GM23338 (cell line): Measurements from ENCODE around the gene C2. TPM values are rescaled to one million over a fixed set of nuclear protein-coding genes. Genes with fewer than 3 reads are reported as not detected.

Experiments
- ATAC-seq: fragments of 200-7000 bp; cut with Tn5 transposase; 3 replicates; pipeline ENCODE4 v1.9.1; 2020
- DNase-seq: peaks from one replicate; pipeline ENCODE4 v3.0.0-alpha.2; 2015; ENCODE audit warnings: low spot score
- H2AFZ ChIP-seq: fragments of 200-600 bp; sonication (generic); 2 replicates; pipeline ENCODE4 v1.8.0; 2016; ENCODE audit warnings: antibody characterized with exemption, mild to moderate bottlenecking, moderate library complexity
- H3F3A ChIP-seq: fragments of 200-600 bp; sonication (generic); replicated peaks from 2 replicates; pipeline ENCODE4 v1.8.0; 2017; ENCODE audit warnings: antibody characterized with exemption, mixed run types, low read depth
- H3K27ac ChIP-seq: fragments of 200-600 bp; sonication (generic); 2 replicates; pipeline ENCODE4 v1.6.1; 2016; ENCODE audit warnings: low read depth
- H3K27me3 ChIP-seq: fragments of 200-600 bp; sonication (generic); 2 replicates; pipeline ENCODE4 v1.8.0; 2016; ENCODE audit warnings: mild to moderate bottlenecking, mixed run types, moderate library complexity; ENCODE audit not compliant: insufficient read depth
- H3K36me3 ChIP-seq: fragments of 200-600 bp; sonication (generic); 2 replicates; pipeline ENCODE4 v1.8.0; 2016; ENCODE audit warnings: mild to moderate bottlenecking; ENCODE audit not compliant: insufficient read depth
- H3K4me1 ChIP-seq: fragments of 200-600 bp; sonication (generic); 2 replicates; pipeline ENCODE4 v1.8.0; 2016; ENCODE audit warnings: mild to moderate bottlenecking, moderate library complexity; ENCODE audit not compliant: insufficient read depth
- H3K4me2 ChIP-seq: fragments of 200-600 bp; sonication (generic); 2 replicates; pipeline ENCODE4 v1.7.1; 2017; ENCODE audit warnings: mixed run types
- H3K4me3 ChIP-seq: fragments of 200-600 bp; sonication (generic); 2 replicates; pipeline ENCODE4 v1.6.1; 2016; ENCODE audit warnings: mixed run types
- H3K79me2 ChIP-seq: fragments of 200-600 bp; sonication (generic); replicated peaks from 2 replicates; pipeline ENCODE4 v1.8.0; 2017; ENCODE audit warnings: mild to moderate bottlenecking; ENCODE audit not compliant: insufficient read depth
- H3K9me2 ChIP-seq: fragments of 200-600 bp; sonication (generic); 2 replicates; pipeline ENCODE4 v1.8.0; 2017; ENCODE audit not compliant: insufficient read depth
- H4K20me1 ChIP-seq: fragments of 200-600 bp; sonication (generic); replicated peaks from 2 replicates; pipeline ENCODE4 v1.8.0; 2017; ENCODE audit warnings: mild to moderate bottlenecking; ENCODE audit not compliant: insufficient read depth
- H3K27ac Mint-ChIP-seq: 2 replicates; pipeline ENCODE4 v1.8.0; 2020; ENCODE audit warnings: inconsistent platforms, mild to moderate bottlenecking, moderate library complexity, mixed read lengths
- H3K27me3 Mint-ChIP-seq: 3 replicates; pipeline ENCODE4 v1.8.0; 2022; ENCODE audit warnings: low read depth, mild to moderate bottlenecking, moderate library complexity, mixed read lengths, inconsistent platforms; ENCODE audit not compliant: insufficient read depth, poor library complexity
- H3K36me3 Mint-ChIP-seq: 3 replicates; pipeline ENCODE4 v1.8.0; 2021; ENCODE audit warnings: low read depth, mild to moderate bottlenecking, inconsistent platforms, moderate library complexity, mixed read lengths
- H3K4me1 Mint-ChIP-seq: 3 replicates; pipeline ENCODE4 v1.8.0; 2020; ENCODE audit warnings: mild to moderate bottlenecking, inconsistent platforms, mixed read lengths
- H3K4me3 Mint-ChIP-seq: 3 replicates; pipeline ENCODE4 v1.8.0; 2021; ENCODE audit warnings: moderate library complexity, mild to moderate bottlenecking, inconsistent platforms, mixed read lengths
- H3K9me3 Mint-ChIP-seq: 3 replicates; pipeline ENCODE4 v1.8.0; 2020; ENCODE audit warnings: moderate library complexity, mild to moderate bottlenecking, inconsistent platforms, mixed read lengths
- CREB1 ChIP-seq: fragments of 250-450 bp; sonication (Bioruptor Pico); IDR thresholded peaks from 2 replicates; pipeline ENCODE4 v1.5.0; 2020; ENCODE audit warnings: low read depth, mild to moderate bottlenecking, moderate library complexity
- EZH2phosphoT487 ChIP-seq: fragments of 200-600 bp; sonication (generic); IDR thresholded peaks from one replicate; pipeline ENCODE4 v1.8.1; 2018; ENCODE audit warnings: antibody characterized with exemption; ENCODE audit not compliant: unreplicated experiment
- JUNB ChIP-seq: IDR thresholded peaks from one replicate; pipeline ENCODE4 v1.6.1; 2016; ENCODE audit warnings: antibody characterized with exemption; ENCODE audit not compliant: unreplicated experiment
- NANOG ChIP-seq: IDR thresholded peaks from 2 replicates; pipeline ENCODE4 v1.6.1; 2016; ENCODE audit warnings: antibody characterized with exemption, borderline replicate concordance
- POLR2AphosphoS5 ChIP-seq: IDR thresholded peaks from 2 replicates; pipeline ENCODE4 v1.6.1; 2016; ENCODE audit warnings: antibody characterized with exemption, low read depth
- ZNF331 ChIP-seq: fragments of 250-450 bp; sonication (Bioruptor Pico); IDR thresholded peaks from 2 replicates; pipeline ENCODE4 v1.5.0; 2020; ENCODE audit warnings: low read depth, mild to moderate bottlenecking, moderate library complexity
- polyA plus RNA-seq: library from polyadenylated mRNA; unstranded; fragments of >200 nt; fragmentation: Nextera tagmentation; extraction: Ambion mirVana; gene quantifications from 2 replicates; pipeline ENCODE4 v1.2.1, GENCODE V29; 2016
- total RNA-seq: library from RNA; depleted of rRNA; stranded (reverse); fragments of >200 nt; shearing (Covaris generic); gene quantifications from 2 replicates; pipeline ENCODE4 v1.2.3, GENCODE V29; 2014
- TF ChIP-seq, protein P1 (sequence below): fragments of 250-450 bp; sonication (Bioruptor Pico); IDR thresholded peaks from 2 replicates; pipeline ENCODE4 v1.5.0; 2020; ENCODE audit warnings: mild to moderate bottlenecking, moderate library complexity
- TF ChIP-seq, protein P2 (sequence below): IDR thresholded peaks from 2 replicates; pipeline ENCODE4 v1.6.1; 2016; ENCODE audit warnings: antibody characterized with exemption

C2 gene
- total and polyA plus RNA-seq, 2 experiments from 2014 or later: 0.16 to 1.7 TPM

DNA sequence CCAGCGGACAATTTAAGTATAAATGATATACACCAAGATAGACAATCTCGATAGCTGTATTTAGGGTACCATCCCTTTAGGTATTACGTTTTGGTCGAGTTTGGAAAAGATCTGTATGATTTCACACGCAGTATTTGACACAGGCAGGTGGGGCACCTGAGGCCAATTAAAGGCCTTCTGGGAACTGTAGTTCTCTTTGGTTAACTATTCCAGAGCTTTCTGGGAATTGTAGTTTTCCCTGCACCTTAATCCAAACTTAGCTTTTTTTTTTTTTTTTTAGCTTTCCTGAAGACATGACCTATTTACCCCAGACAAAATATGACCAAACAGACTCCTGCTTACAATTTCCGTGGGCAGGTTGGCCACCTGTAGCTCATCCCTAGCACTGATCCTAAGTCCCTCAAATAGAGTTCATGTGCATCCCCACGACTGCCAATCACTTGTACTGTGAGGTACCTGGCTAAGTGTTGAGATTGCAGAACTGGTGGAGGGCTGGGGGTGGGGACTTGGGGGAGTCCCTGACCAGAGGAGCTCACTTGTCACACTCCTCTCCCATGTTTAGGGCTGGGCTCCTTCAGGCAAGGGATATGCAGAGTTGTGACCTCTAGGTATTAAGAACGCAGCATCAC is 29.0 kb upstream of the C2 start (continued):
- TF ChIP-seq, protein P1, sequence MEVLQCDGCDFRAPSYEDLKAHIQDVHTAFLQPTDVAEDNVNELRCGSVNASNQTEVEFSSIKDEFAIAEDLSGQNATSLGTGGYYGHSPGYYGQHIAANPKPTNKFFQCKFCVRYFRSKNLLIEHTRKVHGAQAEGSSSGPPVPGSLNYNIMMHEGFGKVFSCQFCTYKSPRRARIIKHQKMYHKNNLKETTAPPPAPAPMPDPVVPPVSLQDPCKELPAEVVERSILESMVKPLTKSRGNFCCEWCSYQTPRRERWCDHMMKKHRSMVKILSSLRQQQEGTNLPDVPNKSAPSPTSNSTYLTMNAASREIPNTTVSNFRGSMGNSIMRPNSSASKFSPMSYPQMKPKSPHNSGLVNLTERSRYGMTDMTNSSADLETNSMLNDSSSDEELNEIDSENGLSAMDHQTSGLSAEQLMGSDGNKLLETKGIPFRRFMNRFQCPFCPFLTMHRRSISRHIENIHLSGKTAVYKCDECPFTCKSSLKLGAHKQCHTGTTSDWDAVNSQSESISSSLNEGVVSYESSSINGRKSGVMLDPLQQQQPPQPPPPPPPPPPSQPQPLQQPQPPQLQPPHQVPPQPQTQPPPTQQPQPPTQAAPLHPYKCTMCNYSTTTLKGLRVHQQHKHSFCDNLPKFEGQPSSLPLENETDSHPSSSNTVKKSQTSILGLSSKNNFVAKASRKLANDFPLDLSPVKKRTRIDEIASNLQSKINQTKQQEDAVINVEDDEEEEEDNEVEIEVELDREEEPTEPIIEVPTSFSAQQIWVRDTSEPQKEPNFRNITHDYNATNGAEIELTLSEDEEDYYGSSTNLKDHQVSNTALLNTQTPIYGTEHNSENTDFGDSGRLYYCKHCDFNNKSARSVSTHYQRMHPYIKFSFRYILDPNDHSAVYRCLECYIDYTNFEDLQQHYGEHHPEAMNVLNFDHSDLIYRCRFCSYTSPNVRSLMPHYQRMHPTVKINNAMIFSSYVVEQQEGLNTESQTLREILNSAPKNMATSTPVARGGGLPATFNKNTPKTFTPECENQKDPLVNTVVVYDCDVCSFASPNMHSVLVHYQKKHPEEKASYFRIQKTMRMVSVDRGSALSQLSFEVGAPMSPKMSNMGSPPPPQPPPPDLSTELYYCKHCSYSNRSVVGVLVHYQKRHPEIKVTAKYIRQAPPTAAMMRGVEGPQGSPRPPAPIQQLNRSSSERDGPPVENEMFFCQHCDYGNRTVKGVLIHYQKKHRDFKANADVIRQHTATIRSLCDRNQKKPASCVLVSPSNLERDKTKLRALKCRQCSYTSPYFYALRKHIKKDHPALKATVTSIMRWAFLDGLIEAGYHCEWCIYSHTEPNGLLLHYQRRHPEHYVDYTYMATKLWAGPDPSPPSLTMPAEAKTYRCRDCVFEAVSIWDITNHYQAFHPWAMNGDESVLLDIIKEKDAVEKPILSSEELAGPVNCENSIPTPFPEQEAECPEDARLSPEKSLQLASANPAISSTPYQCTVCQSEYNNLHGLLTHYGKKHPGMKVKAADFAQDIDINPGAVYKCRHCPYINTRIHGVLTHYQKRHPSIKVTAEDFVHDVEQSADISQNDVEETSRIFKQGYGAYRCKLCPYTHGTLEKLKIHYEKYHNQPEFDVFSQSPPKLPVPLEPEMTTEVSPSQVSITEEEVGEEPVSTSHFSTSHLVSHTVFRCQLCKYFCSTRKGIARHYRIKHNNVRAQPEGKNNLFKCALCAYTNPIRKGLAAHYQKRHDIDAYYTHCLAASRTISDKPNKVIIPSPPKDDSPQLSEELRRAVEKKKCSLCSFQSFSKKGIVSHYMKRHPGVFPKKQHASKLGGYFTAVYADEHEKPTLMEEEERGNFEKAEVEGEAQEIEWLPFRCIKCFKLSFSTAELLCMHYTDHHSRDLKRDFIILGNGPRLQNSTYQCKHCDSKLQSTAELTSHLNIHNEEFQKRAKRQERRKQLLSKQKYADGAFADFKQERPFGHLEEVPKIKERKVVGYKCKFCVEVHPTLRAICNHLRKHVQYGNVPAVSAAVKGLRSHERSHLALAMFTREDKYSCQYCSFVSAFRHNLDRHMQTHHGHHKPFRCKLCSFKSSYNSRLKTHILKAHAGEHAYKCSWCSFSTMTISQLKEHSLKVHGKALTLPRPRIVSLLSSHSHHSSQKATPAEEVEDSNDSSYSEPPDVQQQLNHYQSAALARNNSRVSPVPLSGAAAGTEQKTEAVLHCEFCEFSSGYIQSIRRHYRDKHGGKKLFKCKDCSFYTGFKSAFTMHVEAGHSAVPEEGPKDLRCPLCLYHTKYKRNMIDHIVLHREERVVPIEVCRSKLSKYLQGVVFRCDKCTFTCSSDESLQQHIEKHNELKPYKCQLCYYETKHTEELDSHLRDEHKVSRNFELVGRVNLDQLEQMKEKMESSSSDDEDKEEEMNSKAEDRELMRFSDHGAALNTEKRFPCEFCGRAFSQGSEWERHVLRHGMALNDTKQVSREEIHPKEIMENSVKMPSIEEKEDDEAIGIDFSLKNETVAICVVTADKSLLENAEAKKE (CRISPR knock-in tag): no peak
- TF ChIP-seq, protein P2, sequence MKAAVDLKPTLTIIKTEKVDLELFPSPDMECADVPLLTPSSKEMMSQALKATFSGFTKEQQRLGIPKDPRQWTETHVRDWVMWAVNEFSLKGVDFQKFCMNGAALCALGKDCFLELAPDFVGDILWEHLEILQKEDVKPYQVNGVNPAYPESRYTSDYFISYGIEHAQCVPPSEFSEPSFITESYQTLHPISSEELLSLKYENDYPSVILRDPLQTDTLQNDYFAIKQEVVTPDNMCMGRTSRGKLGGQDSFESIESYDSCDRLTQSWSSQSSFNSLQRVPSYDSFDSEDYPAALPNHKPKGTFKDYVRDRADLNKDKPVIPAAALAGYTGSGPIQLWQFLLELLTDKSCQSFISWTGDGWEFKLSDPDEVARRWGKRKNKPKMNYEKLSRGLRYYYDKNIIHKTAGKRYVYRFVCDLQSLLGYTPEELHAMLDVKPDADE: peak; percentile 91
- TF ChIP-seq ZNF331 (CRISPR knock-in tag) (no peak), JUNB (no peak), POLR2AphosphoS5 (no peak; the same call in 1 of the 2 replicates), EZH2phosphoT487 (no peak)

GRCh38 chr6:31899215-31899614 is 28.3 kb upstream of the C2 start:
- Histone ChIP-seq H3K9me2 (no peaks in the 10 kb centered on the region), H3K4me1 (peaks cover 13% of the 10 kb centered on the region; the same call in 1 of the 2 replicates), H2AFZ (no peak overlapping the region), H3K36me3 (peaks cover 16% of the 10 kb centered on the region), H3F3A (peaks cover 17% of the 10 kb centered on the region; the same call in 1 of the 2 replicates), H3K27me3 (no peaks in the 10 kb centered on the region), H3K27ac (no peak overlapping the region), H3K4me2 (no peak overlapping the region), H3K79me2 (peaks cover 15% of the 10 kb centered on the region; the same call in 1 of the 2 replicates), H4K20me1 (peaks cover 5% of the 10 kb centered on the region; the same call in 1 of the 2 replicates), H3K4me3 (no peak overlapping the region)
- peak overlapping the region; percentile 60; the same call in 2 of the 3 replicates for H3K4me3 Mint-ChIP-seq
- peaks cover 46% of the 10 kb centered on the region for H3K36me3 Mint-ChIP-seq
- TF ChIP-seq, protein P2: no peak
- TF ChIP-seq NANOG (no peak), CREB1 (CRISPR knock-in tag) (no peak)
- no peaks in the 10 kb centered on the region for H3K9me3 Mint-ChIP-seq
- H3K4me1 Mint-ChIP-seq: peaks cover 31% of the 10 kb centered on the region
- ATAC-seq (no peak), DNase-seq (no peak)
- H3K27me3 Mint-ChIP-seq: peaks cover 23% of the 10 kb centered on the region
- no peak overlapping the region for H3K27ac Mint-ChIP-seq
